Measurements from ENCODE around the gene TCEA2. TPM values are rescaled to one million over a fixed set of nuclear protein-coding genes. Genes with fewer than 3 reads are reported as not detected.
"Not testable (repeated sequence)": the region's sequence is repeated elsewhere in the genome, so short reads cannot be mapped to it uniquely, and the experiment has no call there.

The TCEA2 gene
- total and polyA plus RNA-seq, 9 of the 15 experiments (the other 6 are each of a cell fraction or from before 2014, with no cell fraction given), result 1.4 to 28.7 (median 5.4) TPM

DNA sequence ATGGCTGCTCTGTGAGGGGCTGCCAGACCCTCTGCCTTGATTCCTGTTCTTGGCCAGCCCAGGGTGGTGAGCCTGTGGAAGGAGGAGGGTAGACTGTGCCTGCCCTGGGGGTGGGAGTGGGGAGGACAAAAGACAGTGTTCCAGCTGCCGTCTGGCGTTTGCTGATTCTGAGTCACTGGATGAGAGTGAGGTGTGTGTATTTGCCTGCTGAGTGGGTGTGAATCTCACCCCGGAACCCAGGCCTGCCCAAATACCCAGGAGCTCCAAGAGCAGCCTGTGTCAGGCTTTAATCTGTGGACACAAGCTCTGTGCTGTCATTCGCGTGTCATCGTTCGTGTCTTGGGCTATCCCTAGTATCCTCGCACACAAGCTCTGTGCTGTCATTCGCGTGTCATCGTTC is 23.8 kb downstream of the TCEA2 start:
- peaks cover 9% of the 10 kb centered on the region; the same call in 1 of the 2 replicates for H4K20me1 ChIP-seq (replicated peaks; ENCODE audit: control insufficient read depth, insufficient read depth, low read length)
- no peak for FAIRE-seq
- no peak for DNase-seq (ENCODE audit: extremely low read depth in 1 of 4, low spot score in 3 of 4)
- peaks cover 6 to 37% of the 10 kb centered on the region in 2 experiments; a peak in 4 of 5 replicates for H3K27me3 ChIP-seq (ENCODE audit: control insufficient read depth in 2 of 2, insufficient read depth in 2 of 2, low read length in 2 of 2)
- no peak overlapping the region for H2AFZ ChIP-seq (ENCODE audit: low read depth, low read length)
- in situ Hi-C loops (cut with MboI), result no loop called here
- TF ChIP-seq, protein P1, sequence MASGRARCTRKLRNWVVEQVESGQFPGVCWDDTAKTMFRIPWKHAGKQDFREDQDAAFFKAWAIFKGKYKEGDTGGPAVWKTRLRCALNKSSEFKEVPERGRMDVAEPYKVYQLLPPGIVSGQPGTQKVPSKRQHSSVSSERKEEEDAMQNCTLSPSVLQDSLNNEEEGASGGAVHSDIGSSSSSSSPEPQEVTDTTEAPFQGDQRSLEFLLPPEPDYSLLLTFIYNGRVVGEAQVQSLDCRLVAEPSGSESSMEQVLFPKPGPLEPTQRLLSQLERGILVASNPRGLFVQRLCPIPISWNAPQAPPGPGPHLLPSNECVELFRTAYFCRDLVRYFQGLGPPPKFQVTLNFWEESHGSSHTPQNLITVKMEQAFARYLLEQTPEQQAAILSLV (tag; IDR thresholded peaks at IDR 0.05), result no peak
- no peak for TF ChIP-seq ZNF12 (CRISPR knock-in tag; IDR thresholded peaks at IDR 0.05)
- TF ChIP-seq ZFP1 (CRISPR knock-in tag; IDR thresholded peaks at IDR 0.05), result no peak
- TF ChIP-seq RBFOX2 (IDR thresholded peaks at IDR 0.05; ENCODE audit: low read depth, low read length), result no peak
- no peak overlapping the region for H3K9ac ChIP-seq (ENCODE audit: insufficient read depth in 1 of 2, low read depth in 2 of 2, low read length in 2 of 2)
- no TSS peak for BruUV-seq (replicated peaks)
- peaks cover 3 to 43% of the 10 kb centered on the region in 2 experiments; a peak in 3 of 5 replicates for H3K4me1 ChIP-seq (replicated peaks in 1 of 2; ENCODE audit: control insufficient read depth in 2 of 2, insufficient read depth in 2 of 2, low read length in 2 of 2)
- no peak for ATAC-seq
- ChIA-PET POLR2A (interaction anchor here (0.7 kb wide), 1 partner anchor 15 kb away, joined by 3 read pairs; no protein-coding TSS in a partner anchor), CTCF (ENCODE audit: low intra/inter-chr PET ratio) (no interaction called here)
- H3K36me3 ChIP-seq (ENCODE audit: control insufficient read depth, insufficient read depth, low read length), result no peaks in the 10 kb centered on the region
- no peak overlapping the region for H3K4me3 ChIP-seq
- H3K79me2 ChIP-seq (ENCODE audit: control insufficient read depth, insufficient read depth, low read length), result no peaks in the 10 kb centered on the region
- 63% methylated on average over 7 of the region's 11 CpGs for WGBS (ENCODE audit: insufficient coverage, low coverage, missing lambda C conversion rate)
- intact Hi-C loops (cut with micrococcal nuclease), result no loop called here
- no peak overlapping the region for H3K27ac ChIP-seq (ENCODE audit: extremely low read depth, low read depth, low read length)
- H3K9me1 ChIP-seq (ENCODE audit: control insufficient read depth, insufficient read depth, low read length), result no peaks in the 10 kb centered on the region
- peaks cover 2% of the 10 kb centered on the region; the same call in 1 of the 2 replicates for H3K9me3 ChIP-seq (replicated peaks; ENCODE audit: control insufficient read depth, insufficient read depth, low read depth, low read length)
- H3K4me2 ChIP-seq (ENCODE audit: insufficient read depth, low read length), result no peak overlapping the region

DNA sequence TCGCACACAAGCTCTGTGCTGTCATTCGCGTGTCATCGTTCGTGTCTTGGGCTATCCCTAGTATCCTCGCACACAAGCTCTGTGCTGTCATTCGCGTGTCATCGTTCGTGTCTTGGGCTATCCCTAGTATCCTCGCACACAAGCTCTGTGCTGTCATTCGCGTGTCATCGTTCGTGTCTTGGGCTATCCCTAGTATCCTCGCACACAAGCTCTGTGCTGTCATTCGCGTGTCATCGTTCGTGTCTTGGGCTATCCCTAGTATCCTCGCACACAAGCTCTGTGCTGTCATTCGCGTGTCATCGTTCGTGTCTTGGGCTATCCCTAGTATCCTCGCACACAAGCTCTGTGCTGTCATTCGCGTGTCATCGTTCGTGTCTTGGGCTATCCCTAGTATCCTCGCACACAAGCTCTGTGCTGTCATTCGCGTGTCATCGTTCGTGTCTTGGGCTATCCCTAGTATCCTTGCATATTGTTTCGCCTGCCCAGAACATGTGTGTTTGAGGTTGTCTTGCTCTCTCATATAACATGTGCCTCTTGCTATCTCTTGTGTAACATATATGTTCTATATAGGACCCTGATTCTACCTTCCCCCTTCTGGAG is 24.3 kb downstream of the TCEA2 start:
- H3K4me2 ChIP-seq (ENCODE audit: insufficient read depth, low read length); BruUV-seq (replicated peaks); ATAC-seq; H3K4me3 ChIP-seq; H4K20me1 ChIP-seq (replicated peaks; ENCODE audit: control insufficient read depth, insufficient read depth, low read length); H3K9ac ChIP-seq (ENCODE audit: insufficient read depth in 1 of 2, low read depth in 2 of 2, low read length in 2 of 2); H3K27ac ChIP-seq (ENCODE audit: extremely low read depth, low read depth, low read length); H3K79me2 ChIP-seq (ENCODE audit: control insufficient read depth, insufficient read depth, low read length); H3K9me1 ChIP-seq (ENCODE audit: control insufficient read depth, insufficient read depth, low read length); H2AFZ ChIP-seq (ENCODE audit: low read depth, low read length); DNase-seq (ENCODE audit: extremely low read depth in 1 of 4, low spot score in 3 of 4); CTCF ChIA-PET (ENCODE audit: low intra/inter-chr PET ratio); H3K9me3 ChIP-seq (replicated peaks; ENCODE audit: control insufficient read depth, insufficient read depth, low read depth, low read length); H3K36me3 ChIP-seq (ENCODE audit: control insufficient read depth, insufficient read depth, low read length); intact Hi-C loops (cut with micrococcal nuclease); FAIRE-seq; in situ Hi-C loops (cut with MboI): not testable (repeated sequence)
- peaks cover 3 to 43% of the 10 kb centered on the region in 2 experiments; a peak in 3 of 5 replicates for H3K4me1 ChIP-seq (replicated peaks in 1 of 2; ENCODE audit: control insufficient read depth in 2 of 2, insufficient read depth in 2 of 2, low read length in 2 of 2)
- POLR2A ChIA-PET, result interaction anchor here (0.7 kb wide), 1 partner anchor 15 kb away, joined by 3 read pairs; no protein-coding TSS in a partner anchor
- peaks cover 6 to 37% of the 10 kb centered on the region in 2 experiments; a peak in 4 of 5 replicates for H3K27me3 ChIP-seq (ENCODE audit: control insufficient read depth in 2 of 2, insufficient read depth in 2 of 2, low read length in 2 of 2)
- 23% methylated on average over 6 of the region's 36 CpGs for WGBS (ENCODE audit: insufficient coverage, low coverage, missing lambda C conversion rate)

DNA sequence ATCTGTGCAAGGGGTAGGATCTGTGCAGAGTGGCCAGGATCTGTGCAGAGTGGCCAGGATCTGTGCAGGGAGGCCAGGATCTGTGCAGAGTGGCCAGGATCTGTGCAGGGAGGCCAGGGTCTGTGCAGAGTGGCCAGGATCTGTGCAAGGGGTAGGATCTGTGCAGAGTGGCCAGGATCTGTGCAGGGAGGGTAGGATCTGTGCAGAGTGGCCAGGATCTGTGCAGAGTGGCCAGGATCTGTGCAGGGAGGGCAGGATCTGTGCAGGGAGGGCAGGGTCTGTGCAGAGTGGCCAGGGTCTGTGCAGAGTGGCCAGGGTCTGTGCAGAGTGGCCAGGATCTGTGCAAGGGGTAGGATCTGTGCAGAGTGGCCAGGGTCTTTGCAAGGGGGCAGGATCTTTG is 25.6 kb downstream of the TCEA2 start:
- not testable (repeated sequence) for ATAC-seq

More for the DNA sequence above, 25.6 kb downstream of the TCEA2 start:
- Histone ChIP-seq H3K9ac (ENCODE audit: insufficient read depth in 1 of 2, low read depth in 2 of 2, low read length in 2 of 2) (peak overlapping the region in 1 of 2 experiments; percentile 26; a peak in 1 of 4 replicates), H3K4me1 (replicated peaks in 1 of 2; ENCODE audit: control insufficient read depth in 2 of 2, insufficient read depth in 2 of 2, low read length in 2 of 2) (peaks cover 0 to 41% of the 10 kb centered on the region in 2 experiments; a peak in 2 of 5 replicates), H3K27me3 (ENCODE audit: control insufficient read depth in 2 of 2, insufficient read depth in 2 of 2, low read length in 2 of 2) (peaks cover 6 to 37% of the 10 kb centered on the region in 2 experiments; a peak in 4 of 5 replicates)
- H3K36me3 ChIP-seq (ENCODE audit: control insufficient read depth, insufficient read depth, low read length); H3K79me2 ChIP-seq (ENCODE audit: control insufficient read depth, insufficient read depth, low read length); H3K27ac ChIP-seq (ENCODE audit: extremely low read depth, low read depth, low read length); in situ Hi-C loops (cut with MboI); H4K20me1 ChIP-seq (replicated peaks; ENCODE audit: control insufficient read depth, insufficient read depth, low read length); intact Hi-C loops (cut with micrococcal nuclease); H2AFZ ChIP-seq (ENCODE audit: low read depth, low read length); H3K9me1 ChIP-seq (ENCODE audit: control insufficient read depth, insufficient read depth, low read length); H3K9me3 ChIP-seq (replicated peaks; ENCODE audit: control insufficient read depth, insufficient read depth, low read depth, low read length); CTCF ChIA-PET (ENCODE audit: low intra/inter-chr PET ratio); H3K4me2 ChIP-seq (ENCODE audit: insufficient read depth, low read length); H3K4me3 ChIP-seq; DNase-seq (ENCODE audit: extremely low read depth in 1 of 4, low spot score in 3 of 4); BruUV-seq (replicated peaks): not testable (repeated sequence)
- POLR2A ChIA-PET, result interaction anchor here (0.7 kb wide), 2 partner anchors 13 to 184 kb away, joined by 3 read pairs; no protein-coding TSS in a partner anchor
- peak; percentile 92 for FAIRE-seq
